ENCODE results near the gene EXOC2. TPM values are rescaled to one million over a fixed set of nuclear protein-coding genes. Genes with fewer than 3 reads are reported as not detected.

The EXOC2 gene
- total and polyA plus RNA-seq, 2 donors (not counting 1 experiment from before 2014, with no cell fraction given), result 12.2 to 45.0 TPM

DNA sequence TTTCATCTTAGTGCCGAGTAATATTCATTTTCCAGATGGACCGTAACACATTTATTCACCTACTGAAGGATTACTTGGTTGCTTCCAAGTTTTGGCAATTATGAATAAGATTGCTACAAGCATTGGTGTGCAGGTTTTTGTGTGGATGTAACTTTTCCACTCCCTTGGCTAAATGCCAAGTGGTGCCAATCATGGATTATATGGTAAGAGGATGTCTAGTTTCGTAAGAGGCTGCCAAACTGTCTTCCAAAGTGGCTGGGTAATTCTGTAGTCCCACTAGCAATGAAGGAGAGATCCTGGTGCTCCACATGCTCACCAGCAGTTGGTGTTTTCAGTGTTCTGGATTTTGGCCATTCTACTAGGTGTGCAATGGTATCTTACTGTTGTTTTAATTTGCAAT is 184.3 kb downstream of the EXOC2 start:
- CTCF ChIA-PET, result no interaction called here
- H3K27ac ChIP-seq (ENCODE audit: low read length in 2 of 2), result no peak overlapping the region
- peaks cover 0 to 5% of the 10 kb centered on the region in 2 experiments for H3K36me3 ChIP-seq (replicated peaks in 1 of 2; ENCODE audit: control extremely low read depth in 1 of 2, control insufficient read depth in 1 of 2, extremely low read depth in 1 of 2, insufficient read depth in 2 of 2, low read length in 1 of 2)
- peaks cover 7 to 17% of the 10 kb centered on the region in 2 donors for H3K4me1 ChIP-seq (ENCODE audit: control insufficient read depth in 2 of 2, insufficient read depth in 2 of 2, low read length in 2 of 2)
- H3K4me1 Mint-ChIP-seq, result peaks cover 29% of the 10 kb centered on the region
- no peaks in the 10 kb centered on the region for H3K27me3 Mint-ChIP-seq
- ATAC-seq (ENCODE audit: low read depth), result no peak
- peaks cover 13% of the 10 kb centered on the region for H3K79me2 ChIP-seq (ENCODE audit: control insufficient read depth, insufficient read depth, low read length)
- no peak for DNase-seq
- H3K9me3 ChIP-seq (ENCODE audit: control extremely low read depth in 1 of 3, control insufficient read depth in 2 of 3, insufficient read depth in 1 of 3, low read length in 2 of 3), result no peaks in the 10 kb centered on the region
- WGBS (ENCODE audit: insufficient coverage), result 100% methylated on average over 1 of the region's 3 CpGs
- H3K9ac ChIP-seq (ENCODE audit: low read length), result no peak overlapping the region
- no peak overlapping the region for H3K27ac Mint-ChIP-seq
- H3K9me3 Mint-ChIP-seq (ENCODE audit: insufficient read depth), result no peaks in the 10 kb centered on the region
- no peak overlapping the region for H3K4me3 Mint-ChIP-seq
- H2AFZ ChIP-seq (ENCODE audit: insufficient read depth, low read depth, low read length, poor library complexity, severe bottlenecking), result no peak overlapping the region
- TF ChIP-seq EZH2 (IDR thresholded peaks at IDR 0.05; ENCODE audit: borderline replicate concordance, insufficient read depth, low read depth, low read length, poor library complexity, severe bottlenecking) (no peak), CTCF (IDR thresholded peaks at IDR 0.05) (no peak)
- intact Hi-C loops (cut with micrococcal nuclease), result no loop called here
- no peaks in the 10 kb centered on the region for H4K20me1 ChIP-seq (ENCODE audit: control insufficient read depth, insufficient read depth, low read length, poor library complexity, severe bottlenecking)
- H3K27me3 ChIP-seq (replicated peaks in 1 of 4; ENCODE audit: control extremely low read depth in 1 of 4, control insufficient read depth in 3 of 4, insufficient read depth in 4 of 4, low read length in 3 of 4), result no peaks in the 10 kb centered on the region
- H3K4me2 ChIP-seq (replicated peaks; ENCODE audit: low read depth, low read length, poor library complexity, severe bottlenecking), result no peak overlapping the region
- H3K4me3 ChIP-seq (ENCODE audit: control extremely low read depth in 1 of 5, extremely low read depth in 1 of 5, insufficient read depth in 1 of 5, low read depth in 2 of 5, low read length in 4 of 5), result no peak overlapping the region
- POLR2A ChIA-PET, result no interaction called here

DNA sequence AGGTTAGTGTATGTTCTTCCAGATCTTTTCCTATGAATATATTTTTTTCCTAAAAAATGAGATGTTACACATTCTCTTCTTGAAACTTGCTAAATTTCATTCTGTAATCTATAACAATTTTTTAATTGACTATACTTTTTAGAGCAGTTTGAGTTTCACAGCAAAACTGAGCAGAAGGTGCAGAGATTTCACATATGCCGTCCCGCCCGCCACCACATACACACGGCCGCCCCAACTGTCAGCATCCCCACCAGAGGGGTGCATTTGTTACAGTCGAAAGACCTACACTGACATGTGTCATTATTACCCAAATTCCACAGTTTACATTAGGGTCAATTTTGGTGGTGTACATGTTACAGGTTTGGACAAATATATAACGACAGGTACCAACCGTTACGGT is 184.9 kb downstream of the EXOC2 start:
- no peak overlapping the region for H3K4me3 ChIP-seq (ENCODE audit: control extremely low read depth in 1 of 5, extremely low read depth in 1 of 5, insufficient read depth in 1 of 5, low read depth in 2 of 5, low read length in 4 of 5)

More for the DNA sequence above, 184.9 kb downstream of the EXOC2 start:
- peaks cover 0 to 5% of the 10 kb centered on the region in 2 experiments for H3K36me3 ChIP-seq (replicated peaks in 1 of 2; ENCODE audit: control extremely low read depth in 1 of 2, control insufficient read depth in 1 of 2, extremely low read depth in 1 of 2, insufficient read depth in 2 of 2, low read length in 1 of 2)
- H3K4me3 Mint-ChIP-seq, result no peak overlapping the region
- H3K27ac Mint-ChIP-seq, result no peak overlapping the region
- H3K79me2 ChIP-seq (ENCODE audit: control insufficient read depth, insufficient read depth, low read length), result peaks cover 9% of the 10 kb centered on the region
- H3K4me1 ChIP-seq (ENCODE audit: control insufficient read depth in 2 of 2, insufficient read depth in 2 of 2, low read length in 2 of 2), result peaks cover 7 to 17% of the 10 kb centered on the region in 2 donors
- TF ChIP-seq EZH2 (IDR thresholded peaks at IDR 0.05; ENCODE audit: borderline replicate concordance, insufficient read depth, low read depth, low read length, poor library complexity, severe bottlenecking) (no peak), CTCF (IDR thresholded peaks at IDR 0.05) (no peak)
- no peaks in the 10 kb centered on the region for H3K27me3 ChIP-seq (replicated peaks in 1 of 4; ENCODE audit: control extremely low read depth in 1 of 4, control insufficient read depth in 3 of 4, insufficient read depth in 4 of 4, low read length in 3 of 4)
- H3K9ac ChIP-seq (ENCODE audit: low read length), result no peak overlapping the region
- intact Hi-C loops (cut with micrococcal nuclease), result no loop called here
- no peak overlapping the region for H2AFZ ChIP-seq (ENCODE audit: insufficient read depth, low read depth, low read length, poor library complexity, severe bottlenecking)
- H3K9me3 Mint-ChIP-seq (ENCODE audit: insufficient read depth), result no peaks in the 10 kb centered on the region
- WGBS (ENCODE audit: insufficient coverage), result 100% methylated on average over 5 of the region's 9 CpGs
- H4K20me1 ChIP-seq (ENCODE audit: control insufficient read depth, insufficient read depth, low read length, poor library complexity, severe bottlenecking), result no peaks in the 10 kb centered on the region
- H3K27me3 Mint-ChIP-seq, result no peaks in the 10 kb centered on the region
- no peak overlapping the region for H3K27ac ChIP-seq (ENCODE audit: low read length in 2 of 2)
- no peaks in the 10 kb centered on the region for H3K9me3 ChIP-seq (ENCODE audit: control extremely low read depth in 1 of 3, control insufficient read depth in 2 of 3, insufficient read depth in 1 of 3, low read length in 2 of 3)
- DNase-seq (no peak), ATAC-seq (ENCODE audit: low read depth) (no peak)
- ChIA-PET CTCF (interaction anchor here (0.7 to 1.2 kb wide), 2 partner anchors 10 to 281 kb away, joined by 3 read pairs; no protein-coding TSS in a partner anchor), POLR2A (no interaction called here)
- no peak overlapping the region for H3K4me2 ChIP-seq (replicated peaks; ENCODE audit: low read depth, low read length, poor library complexity, severe bottlenecking)
- H3K4me1 Mint-ChIP-seq, result peaks cover 30% of the 10 kb centered on the region

Measured in B cell (primary cell).